ENCODE results near the gene CCDC124.
A peak's percentile ranks its signal among the peaks of the same experiment; 100 is the strongest.

CCDC124 gene

GRCh38 chr19:17937371-17937900 lies 4.6 kb downstream of the CCDC124 start:
- no peak for DNase-seq

GRCh38 chr19:17938092-17938845 lies 5.5 kb downstream of the CCDC124 start:
- peak; percentile 44 to 85 for DNase-seq

- no peak for DNase-seq
These were observed 9.4 kb downstream of the CCDC124 start for GRCh38 chr19:17942181-17942580.

- DNase-seq: no peak
These were observed 9.9 kb downstream of the CCDC124 start for GRCh38 chr19:17942582-17943273.

- DNase-seq: no peak
These were observed 10.7 kb downstream of the CCDC124 start for GRCh38 chr19:17943274-17944221.

DNA sequence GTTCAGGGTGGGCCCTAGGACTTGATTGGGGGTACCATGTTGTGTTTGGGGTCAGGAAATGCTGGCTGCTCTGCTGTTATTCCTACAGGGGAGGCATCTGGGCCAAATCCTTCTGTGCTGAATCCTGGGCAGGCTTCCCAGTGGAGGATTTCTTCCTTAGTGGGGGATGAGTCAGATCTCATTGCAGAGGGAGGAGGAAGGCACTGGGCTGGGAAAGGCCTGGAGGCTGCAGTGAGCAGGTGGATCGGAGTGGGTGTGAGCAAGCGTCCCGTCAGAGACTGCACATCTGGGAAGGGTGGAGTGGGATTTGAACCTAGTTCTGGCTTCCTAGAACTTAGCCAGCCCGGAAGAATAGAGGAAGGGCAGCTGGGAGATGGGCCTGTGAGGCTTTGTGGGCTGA lies 11.5 kb downstream of the CCDC124 start:
- no peak for DNase-seq

DNA sequence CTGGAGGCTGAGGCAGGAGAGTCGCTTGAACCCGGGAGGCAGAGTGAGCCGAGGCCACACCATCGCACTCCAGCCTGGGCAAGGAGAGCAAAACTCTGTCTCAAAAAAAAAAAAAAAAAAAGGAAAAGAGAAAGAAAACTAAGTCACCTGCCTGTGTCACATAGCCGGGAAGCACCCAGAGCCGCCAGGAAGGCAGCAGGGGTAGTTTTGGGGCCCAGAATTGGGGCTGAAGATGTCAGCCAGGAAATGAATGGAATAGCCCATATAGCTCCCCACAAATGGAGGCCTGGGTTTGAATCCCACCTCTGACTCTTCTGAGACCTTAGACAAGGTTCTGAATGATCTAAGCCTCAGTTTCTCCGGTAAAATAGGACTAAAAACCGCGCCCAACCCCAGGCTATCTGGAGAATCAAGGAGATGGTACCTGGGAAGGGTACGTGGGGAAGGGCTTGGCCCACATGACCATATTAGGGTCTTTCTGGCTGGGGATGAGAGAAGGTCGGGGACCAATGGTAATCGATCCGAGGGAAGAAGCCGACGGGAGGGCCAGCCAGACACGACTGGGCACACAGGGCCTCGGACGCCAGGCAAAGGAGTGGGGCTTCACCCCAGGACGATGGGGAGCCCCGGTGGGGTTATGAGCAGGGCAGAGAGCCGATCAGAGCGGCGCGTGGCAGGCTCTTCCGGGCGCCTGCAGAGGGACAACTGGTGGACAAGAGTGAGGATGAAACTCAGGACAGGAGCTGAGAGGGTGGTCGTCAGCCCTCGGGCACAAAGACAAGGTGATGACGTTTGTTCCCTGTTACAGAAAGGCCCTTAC lies 14.4 kb downstream of the CCDC124 start:
- DNase-seq: no peak

- peak; percentile 91 to 96 for DNase-seq
These were observed 15.1 kb downstream of the CCDC124 start for GRCh38 chr19:17947815-17948513.

DNA sequence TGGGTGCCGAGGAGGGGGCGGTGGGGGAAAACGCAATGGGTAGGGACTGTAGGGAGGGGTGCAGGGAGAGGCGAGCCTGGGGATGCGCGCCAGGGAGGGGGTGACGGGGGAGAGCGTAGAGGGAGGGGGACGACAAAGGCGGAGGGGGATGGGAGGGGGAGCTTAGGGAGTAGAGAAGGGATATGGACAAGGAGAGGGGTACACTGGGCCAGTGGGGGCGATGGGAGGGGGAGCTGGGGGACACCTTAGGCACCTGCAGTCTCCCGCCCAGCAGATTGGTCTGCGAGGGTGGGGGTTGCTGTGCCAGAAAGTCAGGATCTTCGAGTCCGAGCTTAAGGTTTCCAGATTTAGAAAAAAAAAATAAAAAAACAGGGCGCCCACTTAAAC lies 15.7 kb downstream of the CCDC124 start:
- no peak for DNase-seq

GRCh38 chr19:17948931-17949930 lies 16.4 kb downstream of the CCDC124 start:
- DNase-seq: no peak

GRCh38 chr19:17949956-17950309 lies 17.1 kb downstream of the CCDC124 start:
- no peak for DNase-seq

GRCh38 chr19:17950310-17951156 lies 17.7 kb downstream of the CCDC124 start:
- DNase-seq: peak; percentile 13 to 74

GRCh38 chr19:17951157-17951989 lies 18.6 kb downstream of the CCDC124 start:
- DNase-seq: peak; percentile 36 to 54

DNA sequence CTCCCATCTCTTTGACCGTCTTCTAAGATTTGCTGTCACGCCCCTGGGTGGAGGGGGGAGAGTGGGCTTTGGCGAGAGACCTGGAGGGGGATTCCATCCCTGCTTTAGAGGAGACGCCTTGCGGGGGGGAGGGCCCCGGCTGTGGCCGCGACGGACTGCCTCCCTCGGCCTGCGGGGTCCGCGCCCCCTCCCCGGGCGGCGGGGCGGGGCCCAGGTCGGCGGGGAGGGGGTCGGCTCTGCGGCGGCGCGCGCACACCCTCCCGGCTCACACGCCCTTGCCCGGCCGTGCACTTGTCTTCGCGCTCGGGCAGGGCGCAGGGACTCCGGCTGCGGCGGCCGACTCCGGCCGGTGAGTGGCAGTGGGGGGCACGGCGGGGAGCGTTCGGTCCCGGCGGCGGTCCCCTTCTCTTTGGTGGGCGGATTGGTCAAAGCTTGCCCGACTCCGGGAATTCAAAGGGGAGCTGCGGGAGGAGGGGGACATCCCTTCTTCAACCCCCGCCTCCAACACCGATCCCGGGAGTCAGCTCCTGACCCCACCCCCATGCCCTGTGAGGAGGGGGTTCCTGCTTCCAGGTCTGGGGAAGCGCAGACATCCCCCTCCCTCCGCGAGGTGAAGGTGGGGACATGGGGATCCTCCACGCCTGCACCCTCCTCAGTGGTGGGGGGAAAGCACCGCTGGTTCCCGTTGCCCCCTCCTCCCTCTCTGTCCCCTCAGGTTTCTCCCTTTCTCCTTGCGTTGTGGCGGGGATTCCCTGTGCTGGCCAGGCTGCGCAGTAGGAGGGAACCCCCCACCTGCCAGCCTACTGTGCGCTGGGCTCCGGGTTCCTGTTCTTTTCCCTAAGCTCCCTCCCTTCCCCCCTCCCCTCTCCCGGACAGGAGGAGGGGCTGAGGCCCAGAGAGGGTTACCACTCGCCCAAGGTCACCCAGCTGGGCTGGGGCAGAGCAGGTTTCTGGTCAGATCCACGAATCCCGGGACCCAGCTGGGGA lies 19.5 kb downstream of the CCDC124 start:
- DNase-seq: peak in 1 of 2 donors; percentile 57

DNA sequence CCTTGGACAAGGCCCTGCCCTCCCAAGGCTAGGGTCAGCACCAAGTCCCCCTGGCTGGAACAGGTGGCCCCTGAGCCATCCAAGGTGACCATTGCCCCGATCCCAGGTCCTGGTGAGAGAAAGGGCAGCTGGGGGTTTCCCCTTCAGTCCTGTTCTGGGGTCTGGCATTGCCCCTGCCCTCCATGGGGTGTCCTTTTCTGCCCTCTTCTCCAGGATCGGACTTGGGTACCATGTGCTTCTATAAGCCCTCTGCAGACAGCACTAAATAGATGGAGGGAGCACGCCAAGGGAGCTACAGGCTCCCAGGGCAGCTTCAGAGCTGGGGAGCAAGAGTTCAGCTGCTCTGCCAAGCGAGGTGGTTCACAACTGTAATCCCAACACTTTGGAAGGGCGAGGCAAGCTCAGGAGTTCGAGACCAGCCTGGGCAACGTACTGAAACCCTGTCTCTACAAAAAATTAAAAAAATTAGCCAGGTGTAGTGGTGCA lies 20.5 kb downstream of the CCDC124 start:
- DNase-seq: no peak

DNA sequence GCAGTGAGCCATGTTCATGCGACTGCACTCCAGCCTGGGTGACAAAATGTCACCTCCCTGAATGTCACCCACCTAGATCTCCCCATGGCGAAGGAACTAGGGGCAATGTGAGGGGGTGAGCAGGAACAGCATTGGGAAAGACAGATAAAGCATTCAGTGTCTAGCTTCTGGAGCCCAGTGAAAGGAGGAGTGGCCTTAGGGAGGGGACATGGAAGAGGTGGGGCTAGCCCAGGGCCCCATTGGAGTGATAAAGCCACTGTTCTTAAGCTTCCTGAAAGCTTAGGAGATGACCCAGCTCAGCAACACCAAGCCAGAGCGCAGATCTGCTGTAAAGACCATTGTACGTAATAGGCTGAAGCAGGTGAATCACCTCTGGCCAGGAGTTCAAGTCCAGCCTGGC lies 21.1 kb downstream of the CCDC124 start:
- DNase-seq: no peak

- DNase-seq: no peak
These were observed 21.6 kb downstream of the CCDC124 start for GRCh38 chr19:17954401-17954800.

Measured in inflammatory macrophage treated with lipopolysaccharide for 1 hour (primary cell).